AG09319 (cell line): ENCODE data around the gene SGPP1.
"Not testable (repeated sequence)": the region's sequence is repeated elsewhere in the genome, so short reads cannot be mapped to it uniquely, and the experiment has no call there.

Experiments used
- DNase-seq: peaks from one replicate; pipeline ENCODE4 v3.0.0-alpha.2; 2010; ENCODE audit warnings: low read depth; ENCODE audit errors: extremely low read depth
- CTCF ChIP-seq: IDR thresholded peaks from 2 replicates; pipeline ENCODE4 v1.5.1; 2011; ENCODE audit warnings: low read depth, mild to moderate bottlenecking, inconsistent platforms, low read length, moderate library complexity

SGPP1 gene

GRCh38 chr14:63662776-63663175 lies 65.1 kb downstream of the SGPP1 start:
- no peak for DNase-seq
- TF ChIP-seq CTCF: no peak

GRCh38 chr14:63661881-63662280 lies 66.0 kb downstream of the SGPP1 start:
- not testable (repeated sequence) for DNase-seq

- no peak for DNase-seq
- no peak for TF ChIP-seq CTCF
Observed at GRCh38 chr14:63659726-63660125, 68.1 kb downstream of the SGPP1 start.

- TF ChIP-seq CTCF: no peak
- no peak for DNase-seq
Observed at GRCh38 chr14:63656194-63656593, 71.7 kb downstream of the SGPP1 start.

- TF ChIP-seq CTCF: no peak
- no peak for DNase-seq
Observed at GRCh38 chr14:63654936-63655335, 72.9 kb downstream of the SGPP1 start.

- TF ChIP-seq CTCF: no peak
- DNase-seq: no peak
Observed at GRCh38 chr14:63654346-63654745, 73.5 kb downstream of the SGPP1 start.

- no peak for DNase-seq
- TF ChIP-seq CTCF: no peak
Observed at GRCh38 chr14:63652406-63652805, 75.5 kb downstream of the SGPP1 start.

- no peak for DNase-seq
- TF ChIP-seq CTCF: no peak
Observed at GRCh38 chr14:63650256-63650952, 77.5 kb downstream of the SGPP1 start.
